Dedifferentiated amniotic fluid mesenchymal stem cell (primary cell): ENCODE measurements around the gene TRIM13.
"Not testable (repeated sequence)": the region's sequence is repeated elsewhere in the genome, so short reads cannot be mapped to it uniquely, and the experiment has no call there.

ENCODE experiments used
- DNase-seq: peaks from one replicate; pipeline ENCODE4 v3.0.0-alpha.2; 2016; ENCODE audit errors: extremely low spot score

Gene TRIM13

DNA sequence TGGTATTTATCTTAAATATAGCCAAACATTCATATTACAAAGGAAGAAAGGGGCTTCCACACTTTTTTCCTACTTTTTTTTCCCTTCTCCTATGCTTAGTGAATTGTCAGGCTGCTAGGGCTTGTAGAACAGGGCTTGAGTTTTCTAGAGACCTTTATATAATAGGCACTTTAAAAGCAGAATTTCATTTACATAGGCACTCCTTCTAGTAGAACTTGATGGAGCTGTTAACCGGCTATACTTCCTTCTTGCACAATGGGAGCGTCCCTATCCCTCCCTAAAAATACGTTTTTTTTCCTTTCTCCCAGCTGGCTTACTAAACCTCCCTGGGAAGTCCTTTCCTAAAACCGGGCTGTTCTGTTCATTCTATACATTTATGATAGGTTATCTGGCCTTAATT lies 1.1 kb downstream of the TRIM13 start:
- no peak for DNase-seq

DNA sequence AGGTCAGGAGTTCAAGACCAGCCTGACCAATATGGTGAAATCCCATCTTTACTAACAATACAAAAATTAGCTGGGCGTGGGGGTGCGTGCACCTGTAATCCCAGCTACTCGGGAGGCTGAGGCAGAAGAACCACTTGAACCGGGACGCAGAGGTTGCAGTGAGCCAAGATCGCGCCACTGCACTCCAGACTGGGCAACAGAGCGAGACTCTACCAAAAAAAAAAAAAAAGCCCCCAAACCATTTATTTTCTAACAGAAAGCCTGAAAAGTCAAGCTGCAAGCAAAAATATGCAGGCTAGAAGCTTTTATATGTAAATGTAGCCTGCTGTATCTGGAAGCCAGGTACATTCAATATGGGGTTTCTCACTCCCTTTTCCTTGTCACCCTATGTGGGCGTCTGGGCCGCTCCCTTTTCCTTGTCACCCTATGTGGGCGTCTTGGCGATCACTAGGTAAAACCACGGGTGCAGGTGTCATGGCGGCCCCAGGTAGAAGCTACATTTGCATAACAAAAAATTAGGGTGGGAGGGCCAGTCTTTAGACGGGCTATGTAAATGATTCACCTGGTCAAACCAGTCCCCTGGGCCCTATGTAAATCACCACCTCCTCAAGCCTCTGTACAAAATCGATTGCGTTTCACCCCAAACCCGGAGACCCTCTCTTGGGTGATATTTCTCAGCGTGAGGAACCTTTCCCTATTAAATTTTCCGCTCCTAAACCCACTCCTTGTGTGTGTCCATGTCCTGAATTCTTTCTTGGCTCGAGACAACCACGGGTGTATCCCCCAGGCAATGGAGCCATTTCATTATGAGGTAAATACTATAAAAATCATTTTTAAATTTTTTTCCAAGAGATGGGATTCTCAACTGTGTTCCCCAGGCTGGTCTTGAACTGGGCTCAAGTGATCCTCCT lies 2.1 kb downstream of the TRIM13 start:
- DNase-seq: no peak

DNA sequence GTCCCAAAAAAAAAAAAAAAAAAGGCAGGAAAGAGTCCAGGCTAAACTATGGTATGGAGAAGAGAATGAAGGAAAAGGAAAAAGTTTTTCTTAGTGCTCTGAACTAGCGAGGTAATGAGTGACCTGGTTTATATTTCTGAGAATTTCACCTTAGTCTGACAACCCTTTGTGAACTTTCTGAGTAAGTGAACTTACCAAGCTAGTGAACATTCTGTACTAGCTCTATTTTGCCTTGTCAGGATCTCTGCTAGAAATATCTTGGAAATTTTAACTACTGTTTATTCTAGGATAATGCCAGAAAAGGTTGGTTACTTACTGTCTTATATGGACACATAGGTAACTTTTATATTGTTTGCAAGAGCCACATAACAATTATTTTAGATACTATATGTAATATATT lies 4.4 kb downstream of the TRIM13 start:
- no peak for DNase-seq

DNA sequence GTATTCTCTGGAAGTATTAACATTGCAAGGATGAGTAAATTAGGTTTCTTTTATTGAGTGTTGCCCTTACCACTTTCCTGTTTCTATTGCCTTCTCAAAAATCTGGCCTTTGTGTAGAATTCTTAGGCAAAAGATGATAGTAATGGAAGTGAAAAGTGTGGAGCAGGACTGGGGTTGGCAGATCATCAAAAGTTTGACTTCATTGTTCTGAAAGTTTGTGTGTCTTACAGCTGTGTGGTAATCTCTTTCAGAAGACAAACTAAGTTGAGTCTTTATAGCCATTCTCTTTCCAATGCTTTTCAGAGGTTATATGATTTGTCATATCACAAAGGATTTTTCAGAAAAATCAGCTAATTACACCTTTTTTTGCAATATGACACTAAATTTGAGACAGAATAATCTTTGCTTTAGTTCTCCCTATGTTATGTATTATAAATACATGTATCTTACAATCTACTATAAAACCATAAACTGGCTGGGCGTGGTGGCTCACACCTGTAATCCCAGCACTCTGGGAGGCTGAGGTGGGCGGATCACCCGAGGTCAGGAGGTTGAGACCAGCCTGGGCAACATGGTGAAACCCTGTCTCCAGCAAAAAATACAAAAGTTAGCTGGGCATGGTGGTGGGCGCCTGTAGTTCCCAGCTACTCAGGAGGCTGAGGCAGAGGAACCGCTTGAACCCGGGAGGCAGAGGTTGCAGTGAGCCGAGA lies 9.7 kb downstream of the TRIM13 start:
- no peak for DNase-seq

DNA sequence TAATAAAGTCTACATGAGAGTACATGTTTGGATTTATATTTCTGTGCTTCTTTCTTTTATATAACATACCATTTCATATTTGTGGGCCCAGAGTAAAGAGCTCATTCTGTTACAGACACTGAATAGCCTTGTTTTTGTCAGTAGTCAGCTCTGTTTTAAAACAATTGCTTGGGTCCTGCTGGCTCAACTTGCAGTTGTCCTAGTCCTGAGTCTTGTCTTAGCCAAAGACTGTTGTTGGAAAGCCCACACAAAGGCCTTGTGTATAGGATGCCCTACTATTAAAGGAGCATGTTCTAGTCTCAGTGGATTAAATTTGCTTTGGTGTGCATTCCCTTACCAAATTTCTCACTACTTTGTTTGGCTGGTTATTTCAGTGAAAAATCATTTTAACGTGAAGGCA lies 14.6 kb downstream of the TRIM13 start:
- DNase-seq: no peak

DNA sequence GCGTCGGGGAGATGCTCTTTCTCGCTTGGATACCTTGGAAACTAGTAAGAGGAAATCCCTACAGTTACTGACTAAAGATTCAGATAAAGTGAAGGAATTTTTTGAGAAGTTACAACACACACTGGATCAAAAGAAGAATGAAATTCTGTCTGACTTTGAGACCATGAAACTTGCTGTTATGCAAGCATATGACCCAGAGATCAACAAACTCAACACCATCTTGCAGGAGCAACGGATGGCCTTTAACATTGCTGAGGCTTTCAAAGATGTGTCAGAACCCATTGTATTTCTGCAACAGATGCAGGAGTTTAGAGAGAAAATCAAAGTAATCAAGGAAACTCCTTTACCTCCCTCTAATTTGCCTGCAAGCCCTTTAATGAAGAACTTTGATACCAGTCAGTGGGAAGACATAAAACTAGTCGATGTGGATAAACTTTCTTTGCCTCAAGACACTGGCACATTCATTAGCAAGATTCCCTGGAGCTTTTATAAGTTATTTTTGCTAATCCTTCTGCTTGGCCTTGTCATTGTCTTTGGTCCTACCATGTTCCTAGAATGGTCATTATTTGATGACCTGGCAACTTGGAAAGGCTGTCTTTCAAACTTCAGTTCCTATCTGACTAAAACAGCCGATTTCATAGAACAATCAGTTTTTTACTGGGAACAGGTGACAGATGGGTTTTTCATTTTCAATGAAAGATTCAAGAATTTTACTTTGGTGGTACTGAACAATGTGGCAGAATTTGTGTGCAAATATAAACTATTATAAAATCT lies 15.7 kb downstream of the TRIM13 start:
- no peak for DNase-seq

DNA sequence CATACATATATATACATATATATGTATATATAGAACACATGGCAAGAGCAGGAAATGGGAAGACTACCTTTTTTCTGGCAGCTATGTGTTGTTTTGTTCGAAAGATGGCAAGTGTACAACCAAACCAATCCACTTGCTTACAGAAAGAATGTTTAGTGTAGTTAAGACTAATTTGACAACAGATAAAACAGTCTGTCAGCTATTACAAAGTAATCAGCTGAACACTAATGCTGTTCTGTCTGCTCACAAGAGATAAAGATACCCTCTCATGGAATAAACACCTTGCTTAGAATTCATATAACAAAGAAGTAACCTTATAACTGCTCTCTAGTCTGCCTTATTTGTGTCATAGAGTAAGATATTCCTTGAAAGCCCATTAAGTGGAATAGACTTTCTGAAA lies 17.5 kb downstream of the TRIM13 start:
- DNase-seq: no peak

DNA sequence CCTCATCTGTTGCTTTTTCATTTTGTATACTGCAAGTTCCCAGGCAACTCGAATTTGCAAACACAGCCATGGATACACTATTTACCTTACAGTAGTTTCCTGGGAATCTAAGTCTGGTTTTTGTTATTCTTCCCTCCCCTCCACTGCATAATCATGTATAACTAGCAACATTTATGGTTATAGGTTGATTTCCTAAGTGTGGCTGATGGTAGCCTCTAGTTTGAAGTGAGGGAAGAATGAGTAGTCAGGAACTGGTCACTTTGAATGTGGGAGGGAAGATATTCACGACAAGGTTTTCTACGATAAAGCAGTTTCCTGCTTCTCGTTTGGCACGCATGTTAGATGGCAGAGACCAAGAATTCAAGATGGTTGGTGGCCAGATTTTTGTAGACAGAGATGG lies 18.4 kb downstream of the TRIM13 start, which contains the start of gene KCNRG:
Gene KCNRG, plus strand, starts transcription at position 187 of the 400 bp plus-strand sequence. Its CDS starts 50 bp downstream, at position 237.
- peak; percentile 20 for DNase-seq

DNA sequence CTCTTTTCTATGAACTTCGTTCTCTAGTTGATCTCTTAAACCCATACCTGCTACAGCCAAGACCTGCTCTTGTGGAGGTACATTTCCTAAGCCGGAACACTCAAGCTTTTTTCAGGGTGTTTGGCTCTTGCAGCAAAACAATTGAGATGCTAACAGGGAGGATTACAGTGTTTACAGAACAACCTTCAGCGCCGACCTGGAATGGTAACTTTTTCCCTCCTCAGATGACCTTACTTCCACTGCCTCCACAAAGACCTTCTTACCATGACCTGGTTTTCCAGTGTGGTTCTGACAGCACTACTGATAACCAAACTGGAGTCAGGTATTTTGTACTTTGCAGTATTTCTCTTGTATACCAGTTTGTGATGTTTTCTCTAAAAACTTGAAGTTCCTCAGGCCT lies 18.9 kb downstream of the TRIM13 start:
- no peak for DNase-seq

DNA sequence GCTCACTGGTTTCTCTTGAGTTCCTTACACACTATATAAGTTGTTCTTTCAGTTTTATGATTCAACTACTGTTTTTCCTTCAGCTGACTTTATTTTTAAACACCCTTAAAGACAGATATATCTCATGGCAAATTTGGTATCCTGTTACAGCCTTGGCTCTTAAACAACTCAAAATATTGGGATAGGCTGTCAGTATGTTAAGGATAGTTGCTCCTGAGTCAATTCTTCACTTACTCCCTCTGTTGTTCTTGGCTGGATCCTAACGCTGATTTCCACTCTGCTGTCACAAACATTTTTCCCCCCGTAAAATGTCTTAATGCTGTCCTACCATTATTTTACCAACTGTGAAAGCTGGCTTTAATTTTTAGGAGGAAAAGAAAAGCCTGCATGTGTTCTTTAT lies 19.6 kb downstream of the TRIM13 start:
- peak; percentile 43 for DNase-seq

DNA sequence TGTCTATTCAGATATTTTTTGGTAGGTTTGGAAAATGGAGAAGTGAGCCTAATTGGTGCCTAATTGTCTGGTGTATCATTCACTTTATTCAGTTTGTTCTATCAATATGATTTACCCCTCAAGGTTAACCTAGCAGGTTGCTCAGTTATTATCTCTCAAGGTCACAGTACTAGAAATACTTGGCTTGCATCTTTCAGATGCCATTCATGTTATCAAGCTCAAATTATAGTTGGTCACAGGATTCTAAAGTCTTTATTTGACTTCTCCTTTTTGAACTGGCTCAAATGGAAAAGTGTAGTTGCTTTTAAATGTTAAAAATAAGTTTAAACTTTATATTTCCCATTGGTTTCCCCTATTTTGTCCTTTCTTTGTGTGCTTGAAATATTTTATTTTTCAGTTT lies 21.0 kb downstream of the TRIM13 start:
- DNase-seq: no peak

DNA sequence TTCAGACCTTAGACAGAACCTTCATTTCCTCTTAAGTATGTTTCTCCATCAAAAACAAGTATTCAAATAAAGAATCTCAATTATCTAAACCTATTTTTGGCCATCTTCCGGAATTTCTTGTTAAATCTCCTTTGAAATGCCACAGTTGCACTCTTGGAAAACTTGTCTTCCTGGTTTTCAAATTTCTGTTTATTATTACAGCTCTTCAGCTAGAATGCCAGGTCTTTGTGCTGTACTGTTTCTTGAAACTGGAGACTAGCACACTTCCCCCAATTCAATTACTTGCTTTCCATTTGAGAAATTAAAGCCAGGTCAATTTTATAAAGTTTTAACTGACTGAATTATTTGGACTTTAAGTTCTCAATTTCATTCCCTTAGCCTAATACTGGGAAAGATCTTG lies 28.6 kb downstream of the TRIM13 start:
- DNase-seq: no peak

DNA sequence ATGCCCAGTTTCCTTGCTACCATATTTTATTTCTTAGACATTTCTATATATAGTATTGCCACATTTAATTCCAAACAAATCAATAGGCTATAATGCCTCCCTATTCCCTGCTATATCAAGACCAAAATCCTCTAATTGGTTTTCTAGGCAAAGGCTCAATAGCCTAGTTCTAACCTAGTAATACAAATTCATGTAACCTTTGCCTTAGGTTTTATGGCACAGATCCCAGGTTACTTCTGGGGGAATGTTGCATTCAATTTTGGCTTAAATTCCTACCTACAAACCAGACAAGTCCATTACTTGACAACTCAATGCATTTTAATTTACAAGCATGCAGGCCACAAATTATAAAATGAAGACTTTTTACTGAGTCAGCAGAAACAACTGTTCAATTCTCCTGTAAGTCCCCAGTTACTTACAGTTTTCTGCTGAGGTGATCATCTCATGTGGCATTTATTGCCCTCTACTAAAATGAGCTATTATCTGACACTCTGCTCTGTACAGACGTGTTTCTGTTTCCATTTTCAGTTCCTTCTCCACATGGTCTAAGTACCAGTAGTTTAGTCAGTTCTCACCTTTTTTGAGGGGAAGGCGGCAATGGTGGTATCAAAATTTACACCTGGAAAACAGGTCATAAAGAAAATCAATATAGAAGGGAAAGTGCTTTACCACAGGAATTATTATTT lies 30.1 kb downstream of the TRIM13 start:
- no peak for DNase-seq

DNA sequence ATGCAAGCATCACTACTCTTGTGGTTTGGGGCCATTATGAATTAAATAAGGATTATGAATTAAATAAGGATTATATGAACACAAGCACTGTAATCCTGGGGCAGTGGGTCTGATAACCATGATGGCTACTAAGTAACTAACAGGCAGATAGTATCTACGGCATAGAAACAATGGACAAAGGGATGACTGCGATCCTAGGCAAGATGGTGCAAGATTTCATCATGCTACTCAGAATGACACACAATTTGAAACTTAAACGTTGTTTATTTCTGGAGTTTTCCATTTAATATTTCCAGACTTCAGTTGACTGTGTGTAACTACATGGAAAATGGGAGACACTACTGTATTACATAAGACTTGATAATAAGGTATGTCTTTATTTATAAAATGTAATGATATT lies 33.5 kb downstream of the TRIM13 start:
- DNase-seq: no peak

DNA sequence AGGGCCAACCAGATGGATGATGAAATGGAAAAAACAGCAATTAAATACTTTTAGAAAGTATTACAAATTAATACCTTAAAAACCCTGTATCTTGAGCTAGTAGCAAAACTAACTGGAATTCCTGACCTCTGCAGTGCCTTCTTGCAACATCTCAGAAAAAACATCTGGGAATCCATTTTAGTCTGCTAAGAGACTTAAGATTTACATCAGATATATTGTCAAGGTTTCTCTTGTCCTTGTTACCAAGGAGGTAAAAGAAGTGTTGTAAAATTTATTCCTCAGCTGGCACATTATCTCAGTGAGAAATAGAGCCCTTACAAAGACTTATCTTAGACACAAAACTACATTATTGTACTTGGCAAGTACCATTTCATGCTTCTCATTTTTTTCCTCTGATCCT lies 36.9 kb downstream of the TRIM13 start:
- DNase-seq: no peak

DNA sequence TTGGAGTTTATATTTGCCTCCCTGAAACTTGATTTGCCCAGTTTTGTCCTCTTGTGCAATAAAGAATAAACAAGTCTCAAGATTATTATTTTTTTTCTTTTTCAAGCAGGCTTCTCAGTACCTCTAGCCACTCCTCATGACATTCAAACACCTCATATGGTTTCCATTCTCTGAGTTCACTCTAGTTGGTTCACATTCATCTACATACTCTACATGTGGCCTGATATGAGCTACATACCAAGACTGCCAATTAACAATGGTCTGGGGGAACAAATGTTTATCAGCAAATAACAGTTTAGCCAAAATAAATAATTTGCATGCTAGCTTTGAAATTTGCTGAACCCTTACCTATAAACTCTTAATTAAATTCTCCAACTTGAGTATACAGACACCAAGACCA lies 40.9 kb downstream of the TRIM13 start:
- DNase-seq: no peak

DNA sequence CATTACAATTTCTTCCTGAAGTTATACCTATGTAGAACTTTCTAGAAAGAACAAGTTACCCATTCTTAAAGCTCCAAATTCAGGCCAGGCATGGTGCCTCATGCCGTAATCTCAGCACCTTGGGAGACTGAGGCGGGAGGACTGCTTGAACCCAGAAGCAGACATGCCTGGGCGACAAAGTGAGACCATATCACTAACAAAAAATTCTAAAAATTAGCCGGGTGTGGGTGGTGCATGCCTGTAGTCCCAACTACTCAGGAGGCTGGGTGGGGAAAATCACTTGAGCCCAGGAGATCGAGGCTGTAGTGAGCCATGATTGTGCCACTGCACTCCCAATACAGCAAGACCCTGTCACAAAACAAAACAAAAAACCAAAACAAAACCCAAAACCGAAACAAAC lies 41.4 kb downstream of the TRIM13 start:
- no peak for DNase-seq

DNA sequence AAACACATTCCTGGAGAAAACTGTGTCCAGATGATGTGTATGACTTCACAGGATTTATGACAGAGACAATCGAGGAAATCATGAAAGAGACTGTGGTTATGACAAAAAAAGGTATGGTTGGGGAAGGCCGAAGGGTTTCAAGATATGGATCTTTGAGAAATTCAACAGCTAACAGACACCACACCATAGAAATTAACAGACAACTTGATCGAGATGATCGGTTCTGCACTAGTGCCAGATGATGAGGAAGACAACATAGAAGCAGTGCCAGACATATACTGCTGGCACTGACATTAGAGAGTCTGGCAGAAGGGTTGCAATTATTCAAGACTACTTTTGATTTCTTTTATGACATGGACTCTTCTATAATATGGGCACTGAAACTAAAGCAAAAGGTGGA lies 55.6 kb downstream of the TRIM13 start:
- DNase-seq: no peak

DNA sequence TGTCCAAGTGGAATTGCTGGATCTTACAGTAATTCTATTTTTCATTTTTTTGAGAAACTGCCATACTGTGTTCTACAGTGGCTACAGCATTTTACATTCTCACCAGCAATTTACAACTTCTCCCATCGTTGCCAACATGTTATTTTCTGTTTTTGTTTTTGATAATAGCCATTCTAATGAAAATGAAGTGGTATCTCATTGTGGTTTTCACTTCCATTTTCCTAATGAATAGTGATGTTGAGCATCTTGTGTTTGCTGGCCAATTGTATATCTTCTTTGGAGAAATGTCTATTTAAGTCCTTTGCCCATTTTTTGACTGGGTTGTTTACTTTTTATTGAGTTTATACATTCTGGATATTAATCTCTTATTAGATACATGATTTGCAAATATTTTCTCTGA lies 57.0 kb downstream of the TRIM13 start:
- no peak for DNase-seq

DNA sequence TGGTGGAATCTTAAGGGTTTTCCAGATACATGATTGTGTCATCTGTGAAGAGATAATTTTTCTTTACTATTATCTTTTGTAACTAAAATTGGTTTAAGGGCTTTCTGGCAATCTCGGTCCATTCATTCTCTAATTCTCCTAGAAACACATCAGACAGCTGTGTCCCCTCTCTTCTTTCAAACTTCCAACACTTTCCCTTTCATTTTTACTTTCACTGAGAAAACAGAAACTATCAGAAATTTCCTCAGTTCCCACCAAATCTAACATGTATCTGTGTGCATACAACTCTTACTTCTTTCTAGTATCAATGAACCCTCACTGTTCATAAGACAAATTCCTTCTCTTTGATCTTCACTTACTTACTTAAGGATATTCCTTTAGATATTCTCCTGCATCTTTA lies 58.6 kb downstream of the TRIM13 start:
- DNase-seq: no peak

DNA sequence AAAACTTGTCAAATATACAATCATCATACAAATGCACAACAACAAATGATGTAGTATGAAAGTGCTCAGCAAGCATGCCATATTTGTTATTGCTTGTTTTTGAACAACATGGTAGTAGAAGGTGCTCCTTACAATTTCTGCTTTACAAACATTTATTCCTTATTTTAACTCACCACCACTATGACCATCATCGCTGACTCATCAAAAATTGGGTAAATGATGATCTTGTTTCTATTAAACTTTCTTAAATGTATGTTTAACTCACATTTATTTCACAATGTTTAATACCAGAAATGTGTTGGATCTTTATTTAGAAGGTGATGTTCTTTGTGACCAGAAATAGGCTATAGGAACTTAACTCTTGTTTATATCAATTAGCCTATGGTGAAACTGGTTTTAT lies 63.9 kb downstream of the TRIM13 start:
- DNase-seq: no peak

DNA sequence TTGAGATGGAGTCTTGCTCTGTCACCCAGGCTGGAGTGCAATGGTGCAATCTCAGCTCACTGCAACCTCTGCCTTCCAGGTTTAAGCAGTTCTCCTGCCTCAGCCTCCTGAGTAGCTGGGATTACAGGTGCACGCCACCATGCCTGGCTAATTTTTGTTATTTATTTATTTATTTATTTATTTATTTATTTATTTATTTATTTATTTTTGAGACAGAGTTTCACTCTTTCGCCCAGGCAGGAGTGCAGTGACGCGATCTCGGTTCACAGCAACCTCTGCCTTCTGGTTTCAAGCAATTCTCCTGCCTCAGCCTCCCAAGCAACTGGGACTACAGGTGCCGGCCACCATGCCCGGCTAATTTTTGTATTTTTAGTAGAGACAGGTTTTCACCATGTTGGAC lies 65.5 kb downstream of the TRIM13 start:
- not testable (repeated sequence) for DNase-seq
